ENCODE data around the gene B3GNT5.

The B3GNT5 gene

DNA sequence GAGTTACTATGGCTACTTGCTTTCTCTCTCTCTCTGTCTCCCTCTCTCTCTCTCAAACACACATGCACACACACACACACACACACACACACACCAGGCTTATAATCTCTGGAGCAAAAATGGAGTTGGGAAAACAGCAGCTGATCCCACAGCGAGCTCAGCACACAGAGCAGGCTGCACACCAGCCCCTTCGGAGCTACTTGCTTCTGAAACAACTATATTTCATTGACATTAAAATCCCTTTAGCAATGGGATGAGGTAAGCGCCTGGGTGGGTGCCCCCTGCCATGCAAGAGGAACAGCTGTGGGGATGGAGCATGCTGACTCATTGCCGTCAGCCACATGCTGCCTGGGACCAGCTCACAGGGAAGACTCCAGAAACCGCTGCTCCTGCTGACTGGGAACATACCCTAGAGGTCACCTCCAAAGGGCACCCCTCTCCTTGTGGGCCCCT is 45.7 kb downstream of the B3GNT5 start:
- Histone ChIP-seq H3K27me3 (ENCODE audit: control insufficient read depth in 1 of 2, insufficient read depth in 2 of 2, low read length in 2 of 2) (no peaks in the 10 kb centered on the region), H3K36me3 (ENCODE audit: insufficient read depth, low read length) (no peaks in the 10 kb centered on the region), H3K4me1 (ENCODE audit: insufficient read depth, low read length) (no peaks in the 10 kb centered on the region), H3K27ac (ENCODE audit: low read depth, low read length) (no peak overlapping the region), H3K4me3 (ENCODE audit: low read depth in 1 of 2, low read length in 2 of 2) (no peak overlapping the region), H3K9ac (ENCODE audit: low read length) (no peak overlapping the region), H3K9me3 (ENCODE audit: low read length) (no peaks in the 10 kb centered on the region)

DNA sequence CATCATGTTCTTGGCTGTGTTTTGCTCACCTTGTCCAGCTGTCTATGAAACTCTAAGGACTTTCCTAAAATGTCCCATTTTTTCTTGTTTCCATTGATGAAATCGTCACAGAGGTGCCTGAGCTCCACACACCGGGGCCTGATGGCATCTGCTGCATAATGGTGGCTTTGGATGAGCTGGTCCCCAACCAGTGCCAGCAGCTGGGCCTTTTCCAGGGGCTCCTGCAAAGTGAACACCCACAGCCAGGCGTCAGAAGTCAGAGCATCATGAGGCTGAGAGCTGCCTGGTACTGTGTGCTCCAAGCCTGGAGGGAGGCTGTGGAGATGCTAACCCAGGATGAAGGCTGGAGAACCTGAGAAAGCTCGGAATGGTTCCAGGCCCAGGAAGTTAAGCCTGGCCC is 46.9 kb downstream of the B3GNT5 start:
- Histone ChIP-seq H3K27me3 (ENCODE audit: control insufficient read depth in 1 of 2, insufficient read depth in 2 of 2, low read length in 2 of 2) (no peaks in the 10 kb centered on the region), H3K27ac (ENCODE audit: low read depth, low read length) (no peak overlapping the region), H3K9me3 (ENCODE audit: low read length) (no peaks in the 10 kb centered on the region), H3K36me3 (ENCODE audit: insufficient read depth, low read length) (no peaks in the 10 kb centered on the region), H3K4me1 (ENCODE audit: insufficient read depth, low read length) (no peaks in the 10 kb centered on the region), H3K9ac (ENCODE audit: low read length) (no peak overlapping the region), H3K4me3 (ENCODE audit: low read depth in 1 of 2, low read length in 2 of 2) (no peak overlapping the region)

DNA sequence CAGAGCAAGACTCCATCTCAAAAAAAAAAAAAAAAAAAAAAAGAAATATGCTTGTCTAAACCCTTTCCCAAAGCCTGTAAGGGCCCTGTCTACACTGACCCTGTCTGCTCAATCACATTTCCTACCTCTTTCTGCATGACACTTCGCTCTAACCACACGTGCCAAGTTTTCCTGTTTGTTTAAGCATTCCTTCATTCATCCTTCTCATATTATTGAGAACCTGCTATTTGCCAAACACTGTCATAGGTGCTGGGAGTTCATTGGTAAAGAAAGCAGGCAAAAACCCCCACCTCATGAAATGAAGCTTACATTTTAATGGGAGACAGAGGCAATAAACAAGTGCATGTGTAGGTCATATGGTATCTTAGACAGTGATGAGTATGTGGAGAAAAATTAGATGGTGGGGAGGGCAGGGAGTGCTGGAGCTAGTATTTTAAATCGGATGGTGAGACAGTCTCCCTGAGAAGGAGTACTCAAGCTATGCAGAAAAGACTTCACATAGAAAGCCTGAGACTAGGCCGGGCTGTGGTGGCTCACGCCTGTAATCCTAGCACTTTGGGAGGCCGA is 48.0 kb downstream of the B3GNT5 start:
- Histone ChIP-seq H3K27me3 (ENCODE audit: control insufficient read depth in 1 of 2, insufficient read depth in 2 of 2, low read length in 2 of 2) (no peaks in the 10 kb centered on the region), H3K9ac (ENCODE audit: low read length) (no peak overlapping the region), H3K9me3 (ENCODE audit: low read length) (no peaks in the 10 kb centered on the region), H3K4me1 (ENCODE audit: insufficient read depth, low read length) (no peaks in the 10 kb centered on the region), H3K36me3 (ENCODE audit: insufficient read depth, low read length) (no peaks in the 10 kb centered on the region), H3K27ac (ENCODE audit: low read depth, low read length) (no peak overlapping the region), H3K4me3 (ENCODE audit: low read depth in 1 of 2, low read length in 2 of 2) (no peak overlapping the region)

DNA sequence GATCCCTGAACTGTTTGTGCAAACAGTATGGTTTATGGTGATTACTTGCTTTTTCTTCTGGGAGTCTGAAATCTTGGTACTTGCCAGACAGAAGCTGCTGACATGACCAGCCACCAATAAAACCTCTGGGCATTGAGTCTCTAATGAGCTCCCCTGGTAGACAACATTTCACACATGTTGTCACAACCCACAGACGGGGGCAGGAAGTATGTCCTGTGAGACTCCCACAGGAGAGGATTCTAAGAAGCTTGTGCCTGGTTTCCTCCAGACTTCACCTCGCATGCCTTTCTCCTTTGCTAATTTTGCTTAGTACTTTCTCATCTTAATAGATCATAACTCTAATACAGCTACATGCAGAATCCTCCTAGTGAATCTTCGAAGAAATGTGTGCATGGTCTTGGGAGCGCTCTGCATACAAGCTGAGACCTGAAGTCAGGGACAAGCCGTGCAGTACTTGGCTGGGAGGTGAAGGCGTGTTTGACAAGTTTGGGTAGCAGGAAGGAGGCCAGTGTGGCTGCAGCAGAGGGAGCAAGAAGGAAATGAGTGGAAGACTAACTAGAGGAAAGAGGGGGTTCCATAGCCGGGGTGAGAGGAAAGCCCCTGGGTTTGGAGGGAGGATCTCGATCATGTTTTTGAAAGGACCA is 49.0 kb downstream of the B3GNT5 start:
- no peaks in the 10 kb centered on the region for H3K36me3 ChIP-seq (ENCODE audit: insufficient read depth, low read length)
- no peaks in the 10 kb centered on the region for H3K4me1 ChIP-seq (ENCODE audit: insufficient read depth, low read length)
- no peak overlapping the region for H3K9ac ChIP-seq (ENCODE audit: low read length)
- no peak overlapping the region for H3K4me3 ChIP-seq (ENCODE audit: low read depth in 1 of 2, low read length in 2 of 2)
- H3K9me3 ChIP-seq (ENCODE audit: low read length), result no peaks in the 10 kb centered on the region
- no peaks in the 10 kb centered on the region for H3K27me3 ChIP-seq (ENCODE audit: control insufficient read depth in 1 of 2, insufficient read depth in 2 of 2, low read length in 2 of 2)
- H3K27ac ChIP-seq (ENCODE audit: low read depth, low read length), result no peak overlapping the region

DNA sequence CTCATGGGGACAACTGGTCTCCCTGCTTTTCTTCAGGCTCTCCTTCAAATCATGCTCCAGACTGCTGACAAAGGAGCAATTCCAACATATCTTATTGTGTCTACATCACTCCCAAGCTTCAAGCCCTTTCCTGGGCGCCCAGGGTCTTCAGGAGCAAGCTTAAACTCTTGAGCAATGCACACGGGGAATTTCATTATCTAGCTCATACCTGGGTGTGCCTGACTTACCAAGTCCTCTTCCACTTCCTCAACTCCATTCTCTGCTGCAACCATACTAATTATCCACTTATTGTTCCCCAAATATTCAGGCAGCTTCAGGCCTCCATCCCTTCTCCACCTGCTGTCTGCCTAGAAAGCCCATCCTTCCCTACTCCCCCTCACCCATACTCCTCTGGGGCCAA is 50.6 kb downstream of the B3GNT5 start:
- no peaks in the 10 kb centered on the region for H3K9me3 ChIP-seq (ENCODE audit: low read length)
- no peak overlapping the region for H3K9ac ChIP-seq (ENCODE audit: low read length)
- no peak overlapping the region for H3K4me3 ChIP-seq (ENCODE audit: low read depth in 1 of 2, low read length in 2 of 2)
- no peaks in the 10 kb centered on the region for H3K4me1 ChIP-seq (ENCODE audit: insufficient read depth, low read length)
- H3K36me3 ChIP-seq (ENCODE audit: insufficient read depth, low read length), result no peaks in the 10 kb centered on the region
- no peaks in the 10 kb centered on the region for H3K27me3 ChIP-seq (ENCODE audit: control insufficient read depth in 1 of 2, insufficient read depth in 2 of 2, low read length in 2 of 2)
- no peak overlapping the region for H3K27ac ChIP-seq (ENCODE audit: low read depth, low read length)

DNA sequence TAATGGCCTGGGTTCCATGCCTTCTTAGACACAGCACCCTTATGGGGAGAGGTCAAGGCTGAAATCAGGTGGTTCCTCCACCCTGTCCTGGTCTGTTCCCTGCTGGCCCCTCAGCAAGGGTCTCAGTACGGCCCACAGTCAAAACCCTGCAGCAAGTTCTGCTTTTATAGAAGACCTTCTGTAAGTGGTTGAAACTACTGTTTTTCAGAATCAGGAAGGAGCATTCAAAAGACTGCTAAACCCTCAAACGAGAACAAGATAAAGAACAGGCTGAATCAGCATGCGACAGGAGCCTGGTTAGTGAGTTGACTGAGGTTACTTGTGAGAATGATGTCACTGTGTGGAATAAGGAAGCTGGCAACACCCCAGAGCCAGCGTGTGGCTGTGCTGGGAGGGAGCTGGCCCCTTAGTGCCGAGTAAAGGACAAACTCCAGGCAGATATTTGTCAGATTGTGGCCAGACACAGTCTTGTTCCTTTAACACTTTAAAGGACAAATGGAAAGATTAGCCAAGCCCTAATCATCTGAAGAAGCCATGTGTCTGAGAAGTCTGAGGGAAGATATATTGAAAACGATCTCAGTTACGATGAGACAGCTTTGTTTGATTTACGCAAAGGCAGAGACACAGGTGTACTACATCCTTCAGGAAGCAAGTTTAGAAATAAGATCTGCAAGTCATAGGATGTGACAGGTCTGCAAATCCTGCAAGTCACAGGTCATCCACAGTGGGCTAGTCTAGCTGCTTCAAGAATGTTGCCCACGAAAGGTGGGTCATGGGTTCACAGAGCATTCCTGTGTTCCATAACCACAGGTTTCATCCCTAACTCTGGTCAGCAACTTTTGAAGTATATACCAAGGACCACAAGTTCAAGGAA is 54.0 kb downstream of the B3GNT5 start:
- H3K9ac ChIP-seq (ENCODE audit: low read length), result no peak overlapping the region

DNA sequence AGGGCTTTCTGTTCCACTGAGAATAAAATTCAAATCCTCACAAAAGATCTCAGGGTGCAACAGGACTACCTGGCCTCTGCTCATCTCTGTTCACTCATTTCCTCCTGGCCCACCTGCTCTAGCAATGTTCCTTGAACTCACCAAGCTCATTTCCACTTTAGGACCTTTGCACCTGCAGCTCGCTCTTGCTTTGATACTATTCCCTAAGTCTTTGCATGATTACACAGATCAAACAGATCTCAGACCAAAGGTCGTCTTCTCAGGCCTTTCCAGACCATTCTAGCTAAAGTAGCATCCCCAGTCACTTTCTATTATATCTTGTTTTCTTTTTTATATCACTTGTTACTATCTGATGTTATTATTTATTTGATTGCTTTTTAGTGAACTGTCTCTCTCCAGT is 54.7 kb downstream of the B3GNT5 start:
- H3K36me3 ChIP-seq (ENCODE audit: insufficient read depth, low read length), result no peaks in the 10 kb centered on the region
- no peaks in the 10 kb centered on the region for H3K9me3 ChIP-seq (ENCODE audit: low read length)
- no peaks in the 10 kb centered on the region for H3K4me1 ChIP-seq (ENCODE audit: insufficient read depth, low read length)
- H3K9ac ChIP-seq (ENCODE audit: low read length), result no peak overlapping the region
- H3K27me3 ChIP-seq (ENCODE audit: control insufficient read depth in 1 of 2, insufficient read depth in 2 of 2, low read length in 2 of 2), result no peaks in the 10 kb centered on the region
- no peak overlapping the region for H3K27ac ChIP-seq (ENCODE audit: low read depth, low read length)
- H3K4me3 ChIP-seq (ENCODE audit: low read depth in 1 of 2, low read length in 2 of 2), result no peak overlapping the region

More for the DNA sequence above, 54.0 kb downstream of the B3GNT5 start:
- H3K27me3 ChIP-seq (ENCODE audit: control insufficient read depth in 1 of 2, insufficient read depth in 2 of 2, low read length in 2 of 2), result no peaks in the 10 kb centered on the region
- no peak overlapping the region for H3K27ac ChIP-seq (ENCODE audit: low read depth, low read length)
- no peaks in the 10 kb centered on the region for H3K4me1 ChIP-seq (ENCODE audit: insufficient read depth, low read length)
- no peak overlapping the region for H3K4me3 ChIP-seq (ENCODE audit: low read depth in 1 of 2, low read length in 2 of 2)
- no peaks in the 10 kb centered on the region for H3K36me3 ChIP-seq (ENCODE audit: insufficient read depth, low read length)
- H3K9me3 ChIP-seq (ENCODE audit: low read length), result no peaks in the 10 kb centered on the region

DNA sequence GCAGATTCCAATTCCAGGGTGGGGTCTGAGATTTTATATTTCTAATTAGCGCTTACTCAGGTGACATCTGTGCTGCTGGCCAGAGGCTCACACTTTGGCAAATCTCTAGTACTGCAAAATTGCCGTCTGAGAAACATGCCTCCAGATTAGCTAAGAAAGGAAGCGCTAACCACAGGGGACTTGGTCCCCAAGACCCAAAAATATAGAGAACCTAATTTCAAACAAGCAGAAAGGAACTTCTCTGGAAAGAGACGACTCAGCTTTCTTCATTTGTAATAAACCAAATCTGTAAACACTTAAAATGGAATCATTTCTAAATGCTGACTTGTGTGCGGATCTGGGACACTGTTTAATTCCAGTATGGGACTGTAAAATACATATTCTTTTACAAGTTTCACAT is 55.7 kb downstream of the B3GNT5 start:
- no peak overlapping the region for H3K9ac ChIP-seq (ENCODE audit: low read length)
- no peaks in the 10 kb centered on the region for H3K36me3 ChIP-seq (ENCODE audit: insufficient read depth, low read length)
- H3K4me1 ChIP-seq (ENCODE audit: insufficient read depth, low read length), result no peaks in the 10 kb centered on the region
- H3K4me3 ChIP-seq (ENCODE audit: low read depth in 1 of 2, low read length in 2 of 2), result no peak overlapping the region
- no peaks in the 10 kb centered on the region for H3K9me3 ChIP-seq (ENCODE audit: low read length)
- H3K27ac ChIP-seq (ENCODE audit: low read depth, low read length), result no peak overlapping the region
- H3K27me3 ChIP-seq (ENCODE audit: control insufficient read depth in 1 of 2, insufficient read depth in 2 of 2, low read length in 2 of 2), result no peaks in the 10 kb centered on the region

DNA sequence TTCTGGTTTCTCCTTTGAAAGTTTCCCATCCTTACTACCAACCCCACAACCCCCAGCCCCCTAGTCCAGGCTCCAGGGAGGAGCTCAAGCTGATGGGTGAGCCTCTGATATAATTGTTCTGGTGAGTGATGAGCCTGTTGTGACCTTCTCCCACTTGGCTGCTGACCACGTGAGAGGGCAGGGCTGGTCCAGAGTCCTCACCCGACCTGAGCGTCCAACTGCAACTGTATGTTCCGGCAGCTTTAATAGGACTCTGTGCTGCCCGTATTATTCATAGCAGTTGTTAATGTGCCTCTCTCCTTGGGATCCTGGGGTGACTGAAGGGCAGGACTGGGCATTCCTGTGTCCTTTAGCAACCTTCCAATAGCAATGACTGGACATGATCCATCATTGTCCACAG is 56.2 kb downstream of the B3GNT5 start:
- Histone ChIP-seq H3K4me1 (ENCODE audit: insufficient read depth, low read length) (no peaks in the 10 kb centered on the region), H3K9me3 (ENCODE audit: low read length) (no peaks in the 10 kb centered on the region), H3K27me3 (ENCODE audit: control insufficient read depth in 1 of 2, insufficient read depth in 2 of 2, low read length in 2 of 2) (no peaks in the 10 kb centered on the region), H3K4me3 (ENCODE audit: low read depth in 1 of 2, low read length in 2 of 2) (no peak overlapping the region), H3K27ac (ENCODE audit: low read depth, low read length) (no peak overlapping the region), H3K9ac (ENCODE audit: low read length) (no peak overlapping the region), H3K36me3 (ENCODE audit: insufficient read depth, low read length) (no peaks in the 10 kb centered on the region)

DNA sequence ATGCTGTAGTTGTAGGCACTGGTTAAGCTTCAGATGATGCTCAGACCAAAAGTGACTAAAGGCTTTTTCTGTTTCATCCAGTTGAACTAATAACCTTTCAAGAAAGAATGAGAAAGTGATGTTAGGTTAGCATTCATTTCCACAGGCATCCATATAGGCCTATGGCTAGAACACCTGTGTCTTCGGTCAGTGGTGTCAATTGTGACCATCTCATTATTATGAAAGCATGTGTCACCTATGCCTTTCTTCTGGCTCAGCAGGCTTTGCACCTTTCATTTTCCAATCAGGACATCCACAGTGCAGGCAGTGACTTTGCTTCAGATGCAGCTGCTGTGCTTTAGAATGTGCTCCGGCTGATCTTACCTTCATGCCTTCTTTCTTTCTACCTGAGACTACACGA is 57.9 kb downstream of the B3GNT5 start:
- H3K9ac ChIP-seq (ENCODE audit: low read length), result no peak overlapping the region
- no peaks in the 10 kb centered on the region for H3K9me3 ChIP-seq (ENCODE audit: low read length)
- no peaks in the 10 kb centered on the region for H3K4me1 ChIP-seq (ENCODE audit: insufficient read depth, low read length)
- no peak overlapping the region for H3K4me3 ChIP-seq (ENCODE audit: low read depth in 1 of 2, low read length in 2 of 2)
- H3K27me3 ChIP-seq (ENCODE audit: control insufficient read depth in 1 of 2, insufficient read depth in 2 of 2, low read length in 2 of 2), result no peaks in the 10 kb centered on the region
- H3K36me3 ChIP-seq (ENCODE audit: insufficient read depth, low read length), result no peaks in the 10 kb centered on the region
- no peak overlapping the region for H3K27ac ChIP-seq (ENCODE audit: low read depth, low read length)

DNA sequence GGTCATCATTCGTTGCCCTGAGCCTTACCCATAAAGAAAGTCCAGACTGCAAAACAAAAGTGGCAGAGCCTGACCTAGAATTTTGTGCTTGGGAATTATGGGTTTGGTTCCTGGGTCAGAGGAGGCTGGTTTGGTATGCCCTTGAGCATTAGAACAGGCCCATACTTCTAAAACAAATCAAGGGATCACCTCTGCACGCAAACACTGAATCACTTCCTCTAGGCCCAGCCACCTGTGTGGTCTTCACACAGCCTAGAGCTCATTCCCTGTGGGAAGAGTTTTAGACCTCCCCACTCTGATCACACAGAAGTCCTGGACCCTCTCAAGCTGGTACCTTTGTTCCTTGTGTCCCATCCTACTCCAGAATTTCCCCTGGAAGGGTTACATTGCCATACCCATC is 59.4 kb downstream of the B3GNT5 start:
- H3K9ac ChIP-seq (ENCODE audit: low read length), result no peak overlapping the region
- no peaks in the 10 kb centered on the region for H3K36me3 ChIP-seq (ENCODE audit: insufficient read depth, low read length)
- H3K9me3 ChIP-seq (ENCODE audit: low read length), result no peaks in the 10 kb centered on the region
- H3K4me1 ChIP-seq (ENCODE audit: insufficient read depth, low read length), result no peaks in the 10 kb centered on the region
- H3K27me3 ChIP-seq (ENCODE audit: control insufficient read depth in 1 of 2, insufficient read depth in 2 of 2, low read length in 2 of 2), result no peaks in the 10 kb centered on the region
- H3K4me3 ChIP-seq (ENCODE audit: low read depth in 1 of 2, low read length in 2 of 2), result no peak overlapping the region
- H3K27ac ChIP-seq (ENCODE audit: low read depth, low read length), result no peak overlapping the region
